Fibroblast of lung (primary cell): ENCODE measurements around the gene ANKEF1.

Experiments used
- CTCF ChIP-seq, 2 donors: IDR thresholded peaks in 1 of 2; conservative IDR thresholded peaks in 1 of 2; 1 replicate in 1 of 2; 2 replicates in 1 of 2; pipeline ENCODE4 v1.5.1; 2011 to 2012; ENCODE audit warnings: low read length in 2 of 2, control low read depth in 1 of 2, inconsistent platforms in 1 of 2, low read depth in 1 of 2, mild to moderate bottlenecking in 1 of 2
- EZH2 ChIP-seq: IDR thresholded peaks from 2 replicates; pipeline ENCODE4 v1.5.1; 2012; ENCODE audit warnings: low read length, control low read depth, mild to moderate bottlenecking; ENCODE audit errors: missing control alignments

GRCh38 chr20:10090588-10091166 is 55.9 kb downstream of the ANKEF1 start:
- TF ChIP-seq CTCF (conservative IDR thresholded peaks at IDR 0.05 in 1 of 2, IDR thresholded peaks at IDR 0.05 in 1 of 2; ENCODE audit: low read depth in 1 of 2, low read length in 2 of 2) (peak; percentile 82 to 89), EZH2 (no peak)
